NAMALWA (cell line): Measurements from ENCODE around the gene ADGRF4.

Source experiments
- DNase-seq: peaks from one replicate; pipeline ENCODE4 v3.0.0-alpha.2; 2015; ENCODE audit warnings: low spot score

Gene ADGRF4

GRCh38 chr6:47681201-47681990, 17.0 kb upstream of the ADGRF4 start:
- DNase-seq, result no peak

DNA sequence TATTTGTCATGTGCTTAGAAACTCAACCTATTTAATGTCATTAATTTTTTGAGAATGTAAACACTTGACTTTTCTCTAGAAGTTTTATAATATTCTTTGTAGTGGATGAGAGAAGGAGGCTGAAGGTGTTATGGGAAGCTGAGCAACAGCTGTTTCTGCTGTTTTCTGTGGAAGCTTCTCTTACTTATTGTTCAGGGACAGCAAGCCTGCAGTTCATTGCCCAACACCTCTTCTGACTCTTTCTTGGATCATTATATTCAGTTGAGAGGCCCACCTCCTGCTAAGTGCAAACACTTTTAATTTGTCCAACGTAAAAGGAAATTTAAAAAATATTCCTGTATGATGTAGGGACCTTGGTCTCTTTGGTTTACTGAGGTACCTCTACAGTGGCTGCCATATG, 12.0 kb upstream of the ADGRF4 start:
- no peak for DNase-seq

DNA sequence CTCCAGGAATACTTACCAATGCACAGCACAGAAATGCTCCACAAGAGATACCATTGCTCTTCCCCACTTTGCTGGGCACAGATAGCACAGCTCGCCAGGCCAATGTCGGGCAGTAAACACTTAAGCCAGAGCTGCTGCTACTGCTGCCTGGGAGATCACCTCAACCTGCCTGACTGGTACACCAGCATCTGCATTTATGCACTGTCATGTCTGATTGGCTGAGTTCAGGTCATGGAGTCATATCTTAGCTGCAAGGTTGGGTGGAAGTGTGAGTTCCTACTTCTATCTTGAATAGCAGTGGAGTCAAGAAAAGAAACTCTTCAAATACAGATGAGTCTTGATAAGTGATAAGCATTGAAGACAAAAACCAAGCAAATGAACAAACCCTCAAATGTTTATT, 10.9 kb upstream of the ADGRF4 start:
- DNase-seq, result peak; percentile 2

DNA sequence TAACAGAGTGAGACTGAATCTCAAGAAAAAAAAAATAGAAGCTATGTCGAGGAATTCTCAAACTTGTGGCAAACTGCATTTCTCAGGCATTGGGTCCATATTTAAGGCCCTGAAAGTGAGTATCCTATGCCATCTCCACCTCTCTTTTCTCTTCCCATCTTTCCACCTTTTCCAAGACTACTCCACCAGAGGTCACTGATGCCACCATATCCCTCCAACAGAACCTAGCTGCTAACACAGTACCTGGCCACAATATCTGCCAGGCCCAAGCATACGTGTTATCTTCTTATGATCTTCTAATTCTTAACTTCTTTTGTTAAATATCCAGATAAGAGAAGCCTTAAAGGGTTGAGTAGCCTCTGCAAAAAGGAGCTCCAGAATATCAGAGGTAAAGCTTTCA, 8.2 kb upstream of the ADGRF4 start:
- no peak for DNase-seq

GRCh38 chr6:47690791-47691190, 7.6 kb upstream of the ADGRF4 start:
- DNase-seq, result no peak

DNA sequence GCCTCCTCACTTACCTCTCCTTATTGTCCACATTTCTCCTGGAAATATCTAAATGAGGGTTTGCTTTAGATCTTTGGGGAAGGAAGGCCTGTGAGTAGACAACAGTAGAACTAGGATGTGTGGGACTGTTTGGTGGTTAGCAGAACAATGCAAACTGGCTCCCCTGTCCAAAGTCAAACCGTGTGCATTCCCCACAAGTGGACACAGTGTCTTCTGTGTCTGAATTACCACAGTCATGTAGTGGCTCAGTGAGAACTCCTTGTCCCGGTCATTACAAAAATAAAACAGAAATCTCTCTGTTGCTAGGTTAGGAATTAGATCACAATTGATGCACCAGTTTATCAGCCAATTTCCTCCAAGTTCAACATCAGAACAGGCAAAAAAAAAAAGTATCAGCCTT, 455 bp upstream of the ADGRF4 start:
- DNase-seq, result no peak

DNA sequence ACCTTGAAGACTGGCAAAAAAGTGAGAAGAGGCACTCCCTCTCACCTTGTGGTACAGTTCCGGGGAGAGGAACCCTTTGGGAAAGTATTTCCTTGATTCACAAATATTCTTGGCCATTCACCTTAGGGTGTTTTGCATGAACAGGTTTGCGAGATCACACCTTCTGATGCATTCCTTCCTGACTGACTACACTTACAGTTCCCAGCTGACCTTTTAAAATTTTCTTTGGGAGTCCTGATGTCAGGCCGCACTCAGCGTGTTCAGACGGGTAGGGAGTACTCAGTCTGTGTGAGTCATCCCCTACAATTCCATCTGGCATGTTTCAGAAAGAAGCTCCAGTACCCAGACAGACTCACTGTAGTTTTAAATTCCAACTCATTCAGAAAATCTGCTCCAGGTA, 1.7 kb downstream of the ADGRF4 start:
- no peak for DNase-seq

DNA sequence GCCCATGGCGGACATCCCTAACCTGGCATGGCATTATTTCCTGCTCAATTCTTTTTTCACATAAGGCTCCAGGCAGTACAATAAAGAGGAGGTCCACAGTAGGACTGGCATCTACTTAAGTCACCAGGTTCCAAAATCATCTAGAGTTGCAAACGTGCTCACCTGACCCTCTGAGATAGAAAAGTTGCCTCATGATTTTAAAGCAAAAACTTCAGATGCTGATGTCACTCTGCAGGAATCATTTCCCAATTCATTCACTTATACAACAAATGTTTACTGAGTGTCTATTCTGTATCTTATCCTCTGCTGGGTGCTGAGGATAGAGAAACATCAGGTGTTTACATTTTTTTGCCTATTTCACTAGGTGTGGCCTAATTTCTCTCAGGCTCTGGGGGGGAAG, 2.2 kb downstream of the ADGRF4 start:
- DNase-seq, result no peak

DNA sequence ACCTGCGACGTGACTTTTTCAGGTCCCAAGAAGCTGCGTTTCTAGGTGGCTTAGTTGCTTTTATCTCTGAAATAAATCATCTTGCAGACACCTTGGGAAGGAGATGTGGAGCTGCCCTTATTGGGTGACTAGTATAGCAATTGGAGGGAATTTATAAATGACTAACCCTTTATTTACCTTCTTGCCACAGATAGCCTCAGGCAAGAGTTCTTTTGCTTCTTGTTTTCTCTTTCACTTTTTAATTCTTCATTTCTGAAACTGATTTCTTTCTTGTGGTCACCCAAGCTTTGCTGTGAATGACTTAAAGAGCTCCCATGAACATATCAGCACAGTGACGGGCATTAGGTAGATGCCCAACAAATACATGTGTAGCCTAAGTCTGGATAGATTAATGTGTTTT, 3.0 kb downstream of the ADGRF4 start:
- DNase-seq, result no peak

GRCh38 chr6:47709160-47709559, 10.8 kb downstream of the ADGRF4 start:
- no peak for DNase-seq

GRCh38 chr6:47710295-47710694, 11.9 kb downstream of the ADGRF4 start:
- DNase-seq, result no peak

DNA sequence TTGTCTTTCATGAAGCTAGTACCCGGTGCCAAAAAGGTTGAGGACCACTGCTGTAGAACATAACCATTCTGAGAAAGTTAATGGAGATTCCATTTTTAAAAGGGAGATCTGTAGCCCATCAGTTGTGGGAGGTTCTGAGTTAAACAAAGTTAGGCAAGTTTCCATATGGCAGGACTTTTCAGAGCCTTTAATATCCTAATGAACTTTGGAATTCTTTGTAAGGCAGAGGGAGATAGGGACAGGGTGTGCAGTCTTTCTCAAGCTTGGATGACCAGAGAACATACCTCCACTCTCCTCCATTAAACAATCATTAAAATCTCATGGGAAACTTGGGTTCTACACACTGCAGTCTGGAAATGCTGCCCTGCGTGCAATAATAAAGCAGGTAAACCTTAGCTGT, 14.8 kb downstream of the ADGRF4 start:
- no peak for DNase-seq

DNA sequence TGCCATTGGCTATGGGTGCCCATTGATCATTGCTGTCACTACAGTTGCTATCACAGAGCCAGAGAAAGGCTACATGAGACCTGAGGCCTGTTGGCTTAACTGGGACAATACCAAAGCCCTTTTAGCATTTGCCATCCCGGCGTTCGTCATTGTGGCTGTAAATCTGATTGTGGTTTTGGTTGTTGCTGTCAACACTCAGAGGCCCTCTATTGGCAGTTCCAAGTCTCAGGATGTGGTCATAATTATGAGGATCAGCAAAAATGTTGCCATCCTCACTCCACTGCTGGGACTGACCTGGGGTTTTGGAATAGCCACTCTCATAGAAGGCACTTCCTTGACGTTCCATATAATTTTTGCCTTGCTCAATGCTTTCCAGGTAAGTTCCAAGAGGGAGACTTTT, 16.4 kb downstream of the ADGRF4 start:
- no peak for DNase-seq

GRCh38 chr6:47715782-47716181, 17.4 kb downstream of the ADGRF4 start:
- no peak for DNase-seq

DNA sequence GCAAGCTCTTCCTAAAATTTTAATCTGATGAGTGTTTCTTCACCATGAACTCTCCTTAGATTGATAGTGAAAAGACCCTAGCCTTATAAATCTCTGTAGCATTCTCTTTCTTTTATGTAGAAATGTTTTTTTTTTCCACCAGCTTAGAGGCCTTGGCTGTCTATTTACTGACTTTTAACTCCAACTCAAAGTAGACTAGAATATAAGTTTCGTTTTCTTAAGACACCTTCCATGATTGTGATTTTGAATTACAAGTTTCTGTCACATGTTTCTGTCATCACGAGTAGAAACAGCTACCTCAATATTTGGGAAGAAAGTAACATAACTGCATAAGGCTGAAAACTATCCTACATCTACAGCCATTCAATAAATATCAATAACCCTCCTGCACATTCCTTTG, 17.8 kb downstream of the ADGRF4 start:
- DNase-seq, result no peak

DNA sequence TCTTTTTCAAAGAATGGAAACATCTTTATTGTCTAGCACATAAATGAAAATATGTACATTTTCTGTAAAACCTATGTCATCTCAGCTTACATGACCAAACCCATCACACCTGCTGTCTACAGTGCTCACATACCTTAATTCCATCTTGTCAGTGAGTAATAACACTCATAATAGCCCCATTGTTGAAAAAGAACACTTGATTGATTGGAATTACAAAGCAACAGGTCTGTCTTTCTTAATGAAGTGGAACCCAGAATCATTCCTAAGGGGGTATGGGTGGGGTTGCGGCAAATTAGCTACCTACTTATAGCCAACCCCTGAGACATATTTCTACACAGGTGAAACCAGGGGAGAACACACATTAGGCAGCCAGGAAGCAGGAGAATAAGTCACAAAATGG, 20.2 kb downstream of the ADGRF4 start:
- DNase-seq, result no peak

- DNase-seq, result no peak
Measured at GRCh38 chr6:47721189-47721588, 22.8 kb downstream of the ADGRF4 start.

- no peak for DNase-seq
Measured at GRCh38 chr6:47722194-47722593, 23.8 kb downstream of the ADGRF4 start.

DNA sequence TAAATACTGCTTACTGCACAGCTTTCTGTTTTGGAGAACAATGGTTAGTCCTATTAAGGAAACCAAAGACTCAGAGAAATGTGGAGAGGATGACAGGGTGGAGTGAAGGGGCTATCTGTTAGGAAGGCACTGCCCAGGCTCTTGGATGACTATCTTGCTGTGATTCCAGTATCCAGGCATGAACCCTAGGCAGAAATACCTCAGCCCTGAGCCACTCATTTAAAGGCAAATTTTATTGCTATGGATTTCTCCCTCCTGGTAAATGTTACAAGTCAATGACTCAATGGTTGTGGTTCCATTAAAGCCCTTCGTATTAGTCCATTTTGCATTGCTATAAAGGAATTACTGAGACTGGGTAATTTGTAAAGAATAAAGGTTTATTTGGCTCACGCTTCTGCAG, 25.9 kb downstream of the ADGRF4 start:
- DNase-seq, result no peak

DNA sequence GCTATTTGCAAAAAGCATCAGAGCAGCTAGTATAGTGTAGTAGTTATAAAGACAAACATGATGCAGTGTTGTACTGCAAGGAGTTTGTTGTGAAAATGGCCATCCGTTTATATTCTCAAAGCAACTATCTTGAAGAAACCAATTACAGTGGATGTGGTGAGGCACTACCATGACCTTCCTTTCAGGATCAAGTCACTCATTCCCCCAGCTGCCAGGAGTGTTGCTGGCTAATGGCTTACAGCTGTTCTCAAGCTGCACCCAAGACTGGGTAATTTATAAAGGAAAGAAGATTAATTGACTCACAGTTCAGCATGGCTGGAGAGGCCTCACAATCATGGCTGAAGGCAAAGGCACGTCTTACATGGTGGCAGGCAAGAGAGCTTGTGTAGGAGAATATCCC, 29.0 kb downstream of the ADGRF4 start:
- no peak for DNase-seq

DNA sequence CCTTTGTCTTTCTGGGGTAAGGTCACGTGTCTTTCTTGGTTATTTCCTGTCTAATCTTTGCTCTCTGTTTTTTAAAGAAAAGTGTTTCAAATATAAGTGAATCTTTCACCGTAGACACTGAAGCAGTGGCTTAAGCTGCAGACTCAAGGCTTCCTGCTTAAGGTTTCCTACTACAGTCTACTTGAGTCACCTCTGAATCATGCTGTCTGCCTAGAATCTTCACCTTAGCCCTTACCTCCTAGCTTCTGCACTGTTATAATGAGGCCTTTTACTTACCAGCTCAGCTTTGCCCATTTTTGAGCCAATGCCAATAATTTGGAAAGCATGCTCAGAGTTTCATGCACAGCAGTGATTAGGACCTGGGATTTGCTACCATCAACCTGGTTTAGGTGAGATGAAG, 30.6 kb downstream of the ADGRF4 start:
- DNase-seq, result no peak

DNA sequence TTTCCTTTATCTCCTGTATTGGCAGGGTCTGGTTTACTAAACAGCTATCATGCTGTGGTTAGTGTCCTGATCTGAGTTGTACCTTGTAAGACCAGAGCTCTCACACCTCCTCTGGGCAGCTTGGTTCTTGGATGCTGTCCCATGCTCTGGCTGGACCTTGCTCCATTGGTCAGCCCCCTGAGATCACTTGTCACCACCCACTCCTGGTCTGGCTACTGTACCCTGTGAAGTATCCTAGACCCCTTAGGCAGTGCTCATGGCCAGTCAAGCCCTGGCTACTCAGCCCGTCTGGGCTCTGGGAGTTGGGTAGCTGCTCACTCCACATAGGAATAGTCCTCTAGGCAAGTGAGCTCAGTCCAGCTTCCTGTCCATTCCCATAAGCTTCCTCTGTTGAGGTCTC, 31.1 kb downstream of the ADGRF4 start:
- DNase-seq, result no peak

GRCh38 chr6:47733879-47734558, 35.6 kb downstream of the ADGRF4 start:
- DNase-seq, result peak; percentile 64
